PC-3 (cell line): Measurements from ENCODE around the gene CD300C.

Experiments
- CTCF ChIP-seq: fragments of 300-600 bp; sonication (generic); conservative IDR thresholded peaks from 2 replicates; pipeline ENCODE4 v1.5.1; 2017; ENCODE audit warnings: antibody characterized with exemption, low read depth, mild to moderate bottlenecking, low read length
- EZH2 ChIP-seq: fragments of 300-600 bp; sonication (generic); IDR thresholded peaks from one replicate; pipeline ENCODE4 v1.6.1; 2017; ENCODE audit warnings: antibody characterized with exemption, mild to moderate bottlenecking, low read length; ENCODE audit not compliant: unreplicated experiment

- TF ChIP-seq CTCF (no peak), EZH2 (no peak)
These were observed 3.1 kb downstream of the CD300C start for GRCh38 chr17:74542727-74543383.
